Measurements from ENCODE around the gene PRPF6. TPM values are rescaled to one million over a fixed set of nuclear protein-coding genes. Genes with fewer than 3 reads are reported as not detected.
A peak's percentile ranks its signal among the peaks of the same experiment; 100 is the strongest.

Gene PRPF6
- total and polyA plus RNA-seq, 2 of the 13 experiments (the other 11 are each of a cell fraction or from before 2014, with no cell fraction given) = 63.7 to 101 TPM

DNA sequence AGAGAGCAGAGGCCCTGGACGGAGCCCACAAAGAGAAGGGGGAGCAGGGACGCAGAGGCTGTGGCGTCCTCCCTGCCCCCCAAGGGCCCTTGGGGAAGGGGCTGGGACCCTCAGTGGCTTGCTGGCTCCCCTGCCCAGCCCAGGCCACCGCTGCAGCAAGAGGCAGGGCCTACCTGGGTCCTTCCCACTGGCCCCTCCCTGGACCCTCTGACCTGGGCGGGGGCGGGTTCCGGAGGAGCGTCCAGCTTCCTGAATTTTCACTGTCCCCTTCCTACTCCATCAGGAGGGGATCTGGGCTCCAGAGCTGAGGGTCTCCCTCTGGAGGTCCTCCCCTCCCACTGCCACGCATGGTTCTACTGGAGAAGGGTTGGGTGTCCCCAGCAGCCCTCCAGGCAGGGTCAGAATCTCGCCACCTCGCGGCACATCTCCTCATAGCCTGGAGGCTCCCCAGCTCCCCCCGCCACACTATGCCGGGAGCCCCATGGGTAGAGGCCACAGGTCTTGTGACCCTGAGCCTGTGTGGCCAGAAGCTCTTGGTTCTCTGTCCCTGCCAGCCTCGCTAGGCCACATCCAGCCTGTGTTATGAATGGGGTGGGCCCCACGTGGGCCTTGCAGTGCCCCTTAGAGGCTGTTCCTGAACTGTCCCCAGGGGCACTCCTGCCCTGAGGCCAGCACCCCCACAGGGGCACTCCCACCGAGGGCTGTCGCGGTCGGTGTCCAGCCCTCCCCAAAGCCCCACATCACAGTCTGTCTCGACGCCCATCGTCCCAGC is 69.5 kb downstream of the PRPF6 start (continued):
- TF ChIP-seq AGO1 (IDR thresholded peaks at IDR 0.05; ENCODE audit: low read depth, low read length, poor library complexity, severe bottlenecking) (peak; percentile 13), ZNF143 (CRISPR knock-in tag; IDR thresholded peaks at IDR 0.05) (peak; percentile 70; the same call in 1 of the 2 replicates), ZNF83 (CRISPR knock-in tag; IDR thresholded peaks at IDR 0.05; ENCODE audit: borderline replicate concordance) (0 out of 2 replicates have a peak, but pooled peaks have one; percentile 32), EZH2 (conservative IDR thresholded peaks at IDR 0.05; ENCODE audit: low read depth, low read length) (no peak), FOXK2 (IDR thresholded peaks at IDR 0.05) (no peak), PCBP1 (IDR thresholded peaks at IDR 0.05; ENCODE audit: borderline replicate concordance, low read depth, low read length) (no peak), MTERF4 (CRISPR knock-in tag; IDR thresholded peaks at IDR 0.05) (peak; percentile 4; the same call in 1 of the 2 replicates), REL (CRISPR knock-in tag; conservative IDR thresholded peaks at IDR 0.05) (no peak), ZFP36L1 (CRISPR knock-in tag; IDR thresholded peaks at IDR 0.05) (peak; percentile 91; the same call in 1 of the 2 replicates), PLRG1 (conservative IDR thresholded peaks at IDR 0.05) (no peak), NFE2L1 (CRISPR knock-in tag; IDR thresholded peaks at IDR 0.05; ENCODE audit: borderline replicate concordance) (no peak), ZKSCAN8 (CRISPR knock-in tag; IDR thresholded peaks at IDR 0.05; ENCODE audit: borderline replicate concordance) (peak; percentile 13; the same call in 1 of the 2 replicates)
- TF ChIP-seq, protein P1, sequence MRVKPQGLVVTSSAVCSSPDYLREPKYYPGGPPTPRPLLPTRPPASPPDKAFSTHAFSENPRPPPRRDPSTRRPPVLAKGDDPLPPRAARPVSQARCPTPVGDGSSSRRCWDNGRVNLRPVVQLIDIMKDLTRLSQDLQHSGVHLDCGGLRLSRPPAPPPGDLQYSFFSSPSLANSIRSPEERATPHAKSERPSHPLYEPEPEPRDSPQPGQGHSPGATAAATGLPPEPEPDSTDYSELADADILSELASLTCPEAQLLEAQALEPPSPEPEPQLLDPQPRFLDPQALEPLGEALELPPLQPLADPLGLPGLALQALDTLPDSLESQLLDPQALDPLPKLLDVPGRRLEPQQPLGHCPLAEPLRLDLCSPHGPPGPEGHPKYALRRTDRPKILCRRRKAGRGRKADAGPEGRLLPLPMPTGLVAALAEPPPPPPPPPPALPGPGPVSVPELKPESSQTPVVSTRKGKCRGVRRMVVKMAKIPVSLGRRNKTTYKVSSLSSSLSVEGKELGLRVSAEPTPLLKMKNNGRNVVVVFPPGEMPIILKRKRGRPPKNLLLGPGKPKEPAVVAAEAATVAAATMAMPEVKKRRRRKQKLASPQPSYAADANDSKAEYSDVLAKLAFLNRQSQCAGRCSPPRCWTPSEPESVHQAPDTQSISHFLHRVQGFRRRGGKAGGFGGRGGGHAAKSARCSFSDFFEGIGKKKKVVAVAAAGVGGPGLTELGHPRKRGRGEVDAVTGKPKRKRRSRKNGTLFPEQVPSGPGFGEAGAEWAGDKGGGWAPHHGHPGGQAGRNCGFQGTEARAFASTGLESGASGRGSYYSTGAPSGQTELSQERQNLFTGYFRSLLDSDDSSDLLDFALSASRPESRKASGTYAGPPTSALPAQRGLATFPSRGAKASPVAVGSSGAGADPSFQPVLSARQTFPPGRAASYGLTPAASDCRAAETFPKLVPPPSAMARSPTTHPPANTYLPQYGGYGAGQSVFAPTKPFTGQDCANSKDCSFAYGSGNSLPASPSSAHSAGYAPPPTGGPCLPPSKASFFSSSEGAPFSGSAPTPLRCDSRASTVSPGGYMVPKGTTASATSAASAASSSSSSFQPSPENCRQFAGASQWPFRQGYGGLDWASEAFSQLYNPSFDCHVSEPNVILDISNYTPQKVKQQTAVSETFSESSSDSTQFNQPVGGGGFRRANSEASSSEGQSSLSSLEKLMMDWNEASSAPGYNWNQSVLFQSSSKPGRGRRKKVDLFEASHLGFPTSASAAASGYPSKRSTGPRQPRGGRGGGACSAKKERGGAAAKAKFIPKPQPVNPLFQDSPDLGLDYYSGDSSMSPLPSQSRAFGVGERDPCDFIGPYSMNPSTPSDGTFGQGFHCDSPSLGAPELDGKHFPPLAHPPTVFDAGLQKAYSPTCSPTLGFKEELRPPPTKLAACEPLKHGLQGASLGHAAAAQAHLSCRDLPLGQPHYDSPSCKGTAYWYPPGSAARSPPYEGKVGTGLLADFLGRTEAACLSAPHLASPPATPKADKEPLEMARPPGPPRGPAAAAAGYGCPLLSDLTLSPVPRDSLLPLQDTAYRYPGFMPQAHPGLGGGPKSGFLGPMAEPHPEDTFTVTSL (CRISPR knock-in tag; IDR thresholded peaks at IDR 0.05; ENCODE audit: borderline replicate concordance) = no peak
- TF ChIP-seq, protein P2, sequence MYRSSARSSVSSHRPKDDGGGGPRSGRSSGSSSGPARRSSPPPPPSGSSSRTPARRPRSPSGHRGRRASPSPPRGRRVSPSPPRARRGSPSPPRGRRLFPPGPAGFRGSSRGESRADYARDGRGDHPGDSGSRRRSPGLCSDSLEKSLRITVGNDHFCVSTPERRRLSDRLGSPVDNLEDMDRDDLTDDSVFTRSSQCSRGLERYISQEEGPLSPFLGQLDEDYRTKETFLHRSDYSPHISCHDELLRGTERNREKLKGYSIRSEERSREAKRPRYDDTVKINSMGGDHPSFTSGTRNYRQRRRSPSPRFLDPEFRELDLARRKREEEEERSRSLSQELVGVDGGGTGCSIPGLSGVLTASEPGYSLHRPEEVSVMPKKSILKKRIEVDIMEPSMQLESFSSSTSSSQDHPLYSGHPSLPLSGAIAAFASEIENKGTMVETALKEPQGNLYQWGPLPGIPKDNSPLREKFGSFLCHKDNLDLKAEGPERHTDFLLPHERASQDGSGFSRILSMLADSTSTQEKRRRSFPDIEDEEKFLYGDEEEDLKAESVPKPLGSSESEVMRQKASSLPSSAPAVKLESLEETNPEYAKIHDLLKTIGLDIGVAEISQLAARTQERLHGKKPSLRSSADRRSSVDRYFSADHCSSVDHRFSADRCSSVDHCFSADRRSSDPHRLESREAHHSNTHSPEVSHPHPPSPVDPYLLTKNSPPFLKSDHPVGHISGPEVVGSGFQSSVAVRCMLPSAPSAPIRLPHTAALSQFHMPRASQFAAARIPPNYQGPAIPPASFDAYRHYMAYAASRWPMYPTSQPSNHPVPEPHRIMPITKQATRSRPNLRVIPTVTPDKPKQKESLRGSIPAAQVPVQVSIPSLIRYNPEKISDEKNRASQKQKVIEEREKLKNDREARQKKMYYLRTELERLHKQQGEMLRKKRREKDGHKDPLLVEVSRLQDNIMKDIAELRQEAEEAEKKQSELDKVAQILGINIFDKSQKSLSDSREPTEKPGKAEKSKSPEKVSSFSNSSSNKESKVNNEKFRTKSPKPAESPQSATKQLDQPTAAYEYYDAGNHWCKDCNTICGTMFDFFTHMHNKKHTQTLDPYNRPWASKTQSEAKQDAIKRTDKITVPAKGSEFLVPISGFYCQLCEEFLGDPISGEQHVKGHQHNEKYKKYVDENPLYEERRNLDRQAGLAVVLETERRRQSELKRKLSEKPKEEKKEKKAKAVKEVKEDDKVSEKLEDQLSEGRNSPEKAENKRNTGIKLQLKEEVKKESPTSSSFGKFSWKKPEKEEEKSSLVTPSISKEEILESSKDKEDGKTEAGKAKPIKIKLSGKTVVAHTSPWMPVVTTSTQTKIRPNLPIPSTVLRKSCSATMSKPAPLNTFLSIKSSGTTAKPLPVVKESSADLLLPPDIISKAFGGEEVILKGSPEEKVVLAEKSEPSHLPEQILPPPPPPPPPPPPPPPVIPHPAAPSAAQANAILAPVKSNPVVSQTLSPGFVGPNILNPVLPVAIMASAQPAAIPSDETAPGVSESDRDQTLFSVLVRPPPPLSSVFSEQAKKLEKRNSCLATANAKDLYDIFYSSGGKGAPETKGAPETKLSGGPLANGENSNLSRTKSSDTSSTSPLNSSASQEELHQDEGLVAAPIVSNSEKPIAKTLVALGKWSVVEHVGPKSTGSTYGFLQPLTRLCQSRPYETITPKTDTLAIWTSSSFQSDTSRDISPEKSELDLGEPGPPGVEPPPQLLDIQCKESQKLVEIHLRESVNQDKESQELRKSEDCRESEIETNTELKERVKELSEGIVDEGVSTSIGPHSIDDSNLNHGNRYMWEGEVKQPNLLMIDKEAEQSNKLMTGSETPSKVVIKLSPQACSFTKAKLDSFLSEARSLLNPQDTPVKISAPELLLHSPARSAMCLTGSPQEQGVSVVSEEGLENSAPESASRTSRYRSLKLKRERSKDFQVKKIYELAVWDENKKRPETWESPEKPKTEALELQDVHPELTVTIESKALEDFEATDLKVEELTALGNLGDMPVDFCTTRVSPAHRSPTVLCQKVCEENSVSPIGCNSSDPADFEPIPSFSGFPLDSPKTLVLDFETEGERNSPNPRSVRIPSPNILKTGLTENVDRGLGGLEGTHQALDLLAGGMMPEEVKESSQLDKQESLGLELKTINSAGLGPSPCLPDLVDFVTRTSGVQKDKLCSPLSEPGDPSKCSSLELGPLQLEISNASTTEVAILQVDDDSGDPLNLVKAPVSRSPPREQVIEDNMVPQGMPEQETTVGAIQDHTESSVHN (CRISPR knock-in tag; IDR thresholded peaks at IDR 0.05) = 0 out of 2 replicates have a peak, but pooled peaks have one; percentile 0

Measured in HepG2 (cell line).